ENCODE results near the gene BCAS3.

DNA sequence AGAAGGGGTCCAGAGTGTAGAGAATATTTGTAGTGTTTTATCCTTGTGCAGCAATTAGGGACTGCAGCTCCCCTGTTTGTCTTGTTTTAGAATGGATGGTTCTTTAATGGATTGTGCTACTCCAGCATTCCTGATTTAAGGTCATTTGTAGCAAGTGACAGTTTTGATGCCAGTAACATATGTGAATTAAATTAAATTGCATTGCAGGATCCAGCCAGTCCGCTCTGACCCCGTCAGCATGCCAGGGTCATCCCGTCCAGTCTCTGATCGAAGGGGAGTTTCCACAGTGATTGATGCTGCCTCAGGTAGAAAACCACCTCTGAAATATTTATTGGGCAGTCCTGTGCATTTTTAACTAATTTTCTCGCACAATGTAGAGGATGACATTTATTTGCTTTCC lies 406.6 kb downstream of the BCAS3 start:
- TF ChIP-seq SUZ12 (IDR thresholded peaks at IDR 0.05) (no peak), ARNT (IDR thresholded peaks at IDR 0.05) (no peak), BHLHE40 (IDR thresholded peaks at IDR 0.05; ENCODE audit: borderline replicate concordance) (no peak), ELF4 (IDR thresholded peaks at IDR 0.05) (no peak), FOXM1 (IDR thresholded peaks at IDR 0.05; ENCODE audit: borderline replicate concordance) (no peak), FOXA1 (IDR thresholded peaks at IDR 0.05) (no peak)
- TF ChIP-seq, protein P1, sequence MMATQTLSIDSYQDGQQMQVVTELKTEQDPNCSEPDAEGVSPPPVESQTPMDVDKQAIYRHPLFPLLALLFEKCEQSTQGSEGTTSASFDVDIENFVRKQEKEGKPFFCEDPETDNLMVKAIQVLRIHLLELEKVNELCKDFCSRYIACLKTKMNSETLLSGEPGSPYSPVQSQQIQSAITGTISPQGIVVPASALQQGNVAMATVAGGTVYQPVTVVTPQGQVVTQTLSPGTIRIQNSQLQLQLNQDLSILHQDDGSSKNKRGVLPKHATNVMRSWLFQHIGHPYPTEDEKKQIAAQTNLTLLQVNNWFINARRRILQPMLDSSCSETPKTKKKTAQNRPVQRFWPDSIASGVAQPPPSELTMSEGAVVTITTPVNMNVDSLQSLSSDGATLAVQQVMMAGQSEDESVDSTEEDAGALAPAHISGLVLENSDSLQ (IDR thresholded peaks at IDR 0.05), result no peak
